Globus pallidus (tissue), 1 donor: ENCODE results near the gene CORO2B.
A peak's percentile ranks its signal among the peaks of the same experiment; 100 is the strongest.

ENCODE experiments used
- DNase-seq: peaks from one replicate; pipeline ENCODE4 v3.0.0-alpha.2; 2015; ENCODE audit warnings: low spot score

CORO2B gene

GRCh38 chr15:68775671-68776476 lies 197.1 kb downstream of the CORO2B start:
- DNase-seq, result peak; percentile 83

DNA sequence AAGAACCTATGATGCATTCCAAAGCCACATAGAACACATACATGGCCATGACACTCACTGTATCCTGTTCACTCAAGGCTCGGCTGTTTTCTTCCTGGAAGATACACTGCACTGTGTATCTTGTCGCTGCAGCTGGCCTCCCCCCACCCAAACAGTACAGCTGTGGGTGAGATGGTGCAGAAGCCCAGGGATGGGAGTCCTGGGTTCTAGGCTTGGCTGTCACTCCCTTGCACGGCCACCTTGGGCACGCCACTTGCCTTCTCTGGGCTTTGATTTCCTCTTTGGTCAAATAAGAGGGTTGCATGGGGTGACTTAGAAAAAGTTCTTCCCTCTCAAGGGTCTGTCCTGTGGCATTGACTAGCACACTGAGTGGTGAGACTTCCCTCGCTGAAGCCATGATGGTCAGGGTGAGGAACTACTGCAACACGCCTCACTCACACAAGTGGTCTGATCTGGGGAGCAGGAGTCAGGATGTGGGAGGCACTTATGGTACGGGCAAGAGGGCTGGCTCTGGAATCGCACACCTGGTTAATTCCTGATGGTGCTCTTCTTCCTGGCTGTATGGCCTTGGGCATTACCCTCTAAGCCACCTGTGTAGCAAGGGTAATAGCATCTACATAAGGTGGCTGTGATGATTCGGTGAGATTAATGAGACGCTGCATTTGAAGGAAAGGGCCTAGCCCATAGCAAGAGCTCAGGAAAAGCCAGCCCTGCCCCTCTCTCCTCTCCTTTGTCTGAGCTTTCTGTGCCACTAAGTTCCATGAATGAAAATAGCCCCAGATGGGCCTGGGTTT lies 197.9 kb downstream of the CORO2B start:
- no peak for DNase-seq
